Bronchial epithelial cell (primary cell): ENCODE results near the gene IL22RA1. TPM values are rescaled to one million over a fixed set of nuclear protein-coding genes. Genes with fewer than 3 reads are reported as not detected.

Source experiments
- DNase-seq: peaks from one replicate; pipeline ENCODE4 v3.0.0-alpha.2; 2010; ENCODE audit warnings: low read depth
- FAIRE-seq: peaks from 2 replicates; lab custom pipeline; 2011; peaks lifted over from hg19 to GRCh38; lab: Jason Lieb, UNC
- H3K27me3 ChIP-seq: 2 replicates; pipeline ENCODE4 v1.5.1; 2011; ENCODE audit warnings: low read length; ENCODE audit not compliant: control insufficient read depth, insufficient read depth
- H3K36me3 ChIP-seq: 2 replicates; pipeline ENCODE4 v1.5.1; 2011; ENCODE audit warnings: low read length; ENCODE audit not compliant: control insufficient read depth, insufficient read depth
- H3K4me3 ChIP-seq: 2 replicates; pipeline ENCODE4 v1.5.1; 2011; ENCODE audit warnings: mild to moderate bottlenecking, low read depth, low read length, control low read depth
- CTCF ChIP-seq: IDR thresholded peaks from 2 replicates; pipeline ENCODE4 v1.5.1; 2011; ENCODE audit warnings: mild to moderate bottlenecking, moderate library complexity, low read length, control low read depth, inconsistent platforms; ENCODE audit not compliant: insufficient read depth, severe bottlenecking
- total RNA-seq: library from RNA; depleted of rRNA; stranded (reverse); fragments of >200 nt; gene quantifications from 2 replicates; pipeline ENCODE4 v1.2.1, GENCODE V29; 2014

Gene IL22RA1
- total RNA-seq, 1 donor from 2014 or later, result 0.26 TPM

- FAIRE-seq (peak; percentile 93), DNase-seq (no peak)
- no peaks in the 10 kb centered on the region for H3K27me3 ChIP-seq
- no peak overlapping the region for H3K4me3 ChIP-seq
- no peaks in the 10 kb centered on the region for H3K36me3 ChIP-seq
- TF ChIP-seq CTCF, result no peak
Measured at GRCh38 chr1:24139841-24140425, 3.0 kb downstream of the IL22RA1 start.

GRCh38 chr1:24139222-24139489, 3.8 kb downstream of the IL22RA1 start:
- FAIRE-seq (no peak), DNase-seq (no peak)
- Histone ChIP-seq H3K4me3 (no peak overlapping the region), H3K36me3 (no peaks in the 10 kb centered on the region), H3K27me3 (no peaks in the 10 kb centered on the region)
- TF ChIP-seq CTCF, result no peak

GRCh38 chr1:24138476-24139221, 4.3 kb downstream of the IL22RA1 start:
- DNase-seq (no peak), FAIRE-seq (peak; percentile 58)
- Histone ChIP-seq H3K36me3 (no peaks in the 10 kb centered on the region), H3K27me3 (no peaks in the 10 kb centered on the region), H3K4me3 (no peak overlapping the region)
- TF ChIP-seq CTCF, result no peak

GRCh38 chr1:24136956-24137539, 5.9 kb downstream of the IL22RA1 start:
- Histone ChIP-seq H3K36me3 (no peaks in the 10 kb centered on the region), H3K4me3 (no peak overlapping the region), H3K27me3 (no peaks in the 10 kb centered on the region)
- DNase-seq (no peak), FAIRE-seq (no peak)
- TF ChIP-seq CTCF, result no peak

GRCh38 chr1:24134376-24134775, 8.6 kb downstream of the IL22RA1 start:
- H3K36me3 ChIP-seq, result no peaks in the 10 kb centered on the region
- no peaks in the 10 kb centered on the region for H3K27me3 ChIP-seq
- no peak overlapping the region for H3K4me3 ChIP-seq
- no peak for DNase-seq
- FAIRE-seq, result peak; percentile 55
- no peak for TF ChIP-seq CTCF
